PC-3 (cell line): ENCODE data around the gene PRSS50. TPM values are rescaled to one million over a fixed set of nuclear protein-coding genes. Genes with fewer than 3 reads are reported as not detected.
A peak's percentile ranks its signal among the peaks of the same experiment; 100 is the strongest.

Source experiments
- ATAC-seq: fragments of 200-7000 bp; cut with Tn5 transposase; 2 replicates; pipeline ENCODE4 v1.9.1; 2020; ENCODE audit warnings: mild to moderate bottlenecking, moderate library complexity
- BruUV-seq: library from RNA; stranded (reverse); fragments of 400-500 nt; replicated peaks from 2 replicates; lab custom pipeline; 2021; lab: Mats Ljungman, UMichigan
- CTCF ChIA-PET: fragments of 300-600 bp; sonication (Branson Sonifier 250); formaldehyde crosslinking; loops from one replicate; lab custom pipeline; 2022; ENCODE audit warnings: antibody characterized with exemption; lab: Charles Lee
- POLR2A ChIA-PET: fragments of 300-600 bp; sonication (Branson Sonifier 250); formaldehyde crosslinking; loops from one replicate; lab custom pipeline; 2022; ENCODE audit warnings: antibody characterized with exemption; ENCODE audit not compliant: unreplicated experiment; lab: Charles Lee
- DNase-seq: peaks from one replicate; pipeline ENCODE4 v3.0.0-alpha.2; 2015
- H2AFZ ChIP-seq: fragments of 300-600 bp; sonication (generic); 2 replicates; pipeline ENCODE4 v1.6.0; 2016; ENCODE audit warnings: antibody characterized with exemption, low read length
- H3F3A ChIP-seq: fragments of 300-600 bp; sonication (generic); one replicate; pipeline ENCODE4 v1.6.0; 2017; ENCODE audit warnings: antibody characterized with exemption, low read length, control low read depth, mild to moderate bottlenecking; ENCODE audit not compliant: unreplicated experiment
- H3K27ac ChIP-seq: fragments of 300-600 bp; sonication (generic); 2 replicates; pipeline ENCODE4 v1.5.1; 2016; ENCODE audit warnings: mild to moderate bottlenecking, low read length
- H3K27me3 ChIP-seq: fragments of 300-600 bp; sonication (generic); 2 replicates; pipeline ENCODE4 v1.6.1; 2016; ENCODE audit warnings: low read length, mixed read lengths
- H3K36me3 ChIP-seq: fragments of 300-600 bp; sonication (generic); 2 replicates; pipeline ENCODE4 v1.6.1; 2016; ENCODE audit warnings: low read depth, mixed run types, low read length, mixed read lengths
- H3K4me1 ChIP-seq: fragments of 300-600 bp; sonication (generic); 2 replicates; pipeline ENCODE4 v1.5.1; 2016; ENCODE audit warnings: low read length; ENCODE audit not compliant: insufficient read depth
- H3K4me2 ChIP-seq: fragments of 300-600 bp; sonication (generic); 2 replicates; pipeline ENCODE4 v1.6.0; 2016; ENCODE audit warnings: low read length
- H3K4me3 ChIP-seq: fragments of 300-600 bp; sonication (generic); 2 replicates; pipeline ENCODE4 v1.5.1; 2016; ENCODE audit warnings: mild to moderate bottlenecking, low read length, mixed read lengths
- H3K79me2 ChIP-seq: fragments of 300-600 bp; sonication (generic); 2 replicates; pipeline ENCODE4 v1.6.1; 2017; ENCODE audit warnings: low read length, mixed read lengths
- H3K9ac ChIP-seq: fragments of 300-600 bp; sonication (generic); 2 replicates; pipeline ENCODE4 v1.6.0; 2016; ENCODE audit warnings: mild to moderate bottlenecking, low read length
- H3K9me2 ChIP-seq: fragments of 300-600 bp; sonication (generic); replicated peaks from 2 replicates; pipeline ENCODE4 v1.6.1; 2016; ENCODE audit warnings: mixed run types, low read length, mixed read lengths
- H3K9me3 ChIP-seq: fragments of 300-600 bp; sonication (generic); 2 replicates; pipeline ENCODE4 v1.6.1; 2016; ENCODE audit warnings: low read length, mixed read lengths
- H4K20me1 ChIP-seq: fragments of 300-600 bp; sonication (generic); 2 replicates; pipeline ENCODE4 v1.6.1; 2016; ENCODE audit warnings: low read length, mixed read lengths
- EZH2 ChIP-seq: fragments of 300-600 bp; sonication (generic); IDR thresholded peaks from one replicate; pipeline ENCODE4 v1.6.1; 2017; ENCODE audit warnings: antibody characterized with exemption, mild to moderate bottlenecking, low read length; ENCODE audit not compliant: unreplicated experiment
- EZH2phosphoT487 ChIP-seq: fragments of 300-600 bp; sonication (generic); IDR thresholded peaks from 2 replicates; pipeline ENCODE4 v1.6.1; 2018; ENCODE audit warnings: mild to moderate bottlenecking, antibody characterized with exemption, low read length, borderline replicate concordance
- intact Hi-C: fragments of 100-400 bp; cut with micrococcal nuclease; formaldehyde crosslinking; loops from 2 replicates; pipeline ENCODE4 v1.9.0; 2023
- total RNA-seq: library from RNA; depleted of rRNA; stranded (reverse); fragments of >200 nt; gene quantifications from 2 replicates; pipeline ENCODE4 v1.2.3, GENCODE V29; 2014
- TF ChIP-seq, protein P1 (sequence below): fragments of 300-600 bp; sonication (generic); conservative IDR thresholded peaks from 2 replicates; pipeline ENCODE4 v1.5.1; 2017; ENCODE audit warnings: antibody characterized with exemption, low read depth, mild to moderate bottlenecking, low read length

The PRSS50 gene
- total RNA-seq, 1 experiment from 2014 or later, result not detected

DNA sequence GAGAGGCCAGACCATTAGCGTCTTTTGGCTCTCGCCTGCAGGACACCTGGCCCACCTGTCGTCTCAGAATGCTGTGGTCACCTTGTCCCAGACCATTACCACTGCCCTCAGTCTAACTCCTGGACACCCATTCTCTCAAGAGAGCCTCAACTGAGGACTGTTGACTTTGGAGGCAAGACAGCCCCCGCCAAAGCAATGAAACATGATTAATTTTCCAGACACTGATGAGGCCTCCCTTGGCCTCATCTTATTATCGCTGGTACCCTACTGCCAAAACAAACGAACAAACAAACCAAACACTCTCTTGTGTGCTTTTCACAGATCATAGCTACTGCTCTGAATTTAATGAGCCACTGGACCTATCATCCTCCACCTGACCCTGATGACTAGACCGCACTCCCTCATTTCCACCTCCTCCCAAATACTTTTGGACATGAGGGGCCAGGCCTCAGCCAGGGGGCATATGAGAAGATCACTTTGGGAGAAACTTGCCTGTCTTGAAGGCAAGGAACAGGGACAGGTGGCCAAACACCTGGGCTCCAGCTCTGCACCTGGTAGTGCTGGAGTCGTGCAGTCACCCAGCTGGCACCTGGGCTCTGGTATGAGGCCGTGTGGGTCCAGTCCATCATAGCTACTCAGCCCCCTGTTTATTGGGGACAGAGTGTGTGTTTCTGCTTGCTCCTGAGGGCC, 51.8 kb downstream of the PRSS50 start:
- Histone ChIP-seq H3K79me2 (no peaks in the 10 kb centered on the region), H3K27ac (no peak overlapping the region), H3K4me3 (no peak overlapping the region), H3K27me3 (no peaks in the 10 kb centered on the region), H4K20me1 (no peaks in the 10 kb centered on the region), H2AFZ (no peak overlapping the region), H3K4me1 (peaks cover 4% of the 10 kb centered on the region), H3K36me3 (no peaks in the 10 kb centered on the region), H3K9me2 (no peaks in the 10 kb centered on the region), H3F3A (no peaks in the 10 kb centered on the region), H3K4me2 (no peak overlapping the region), H3K9me3 (no peaks in the 10 kb centered on the region), H3K9ac (no peak overlapping the region)
- CTCF ChIA-PET, result no interaction called here
- intact Hi-C loops, result no loop called here
- DNase-seq (no peak), ATAC-seq (peak; percentile 5; the same call in 1 of the 2 replicates)
- TF ChIP-seq, protein P1, sequence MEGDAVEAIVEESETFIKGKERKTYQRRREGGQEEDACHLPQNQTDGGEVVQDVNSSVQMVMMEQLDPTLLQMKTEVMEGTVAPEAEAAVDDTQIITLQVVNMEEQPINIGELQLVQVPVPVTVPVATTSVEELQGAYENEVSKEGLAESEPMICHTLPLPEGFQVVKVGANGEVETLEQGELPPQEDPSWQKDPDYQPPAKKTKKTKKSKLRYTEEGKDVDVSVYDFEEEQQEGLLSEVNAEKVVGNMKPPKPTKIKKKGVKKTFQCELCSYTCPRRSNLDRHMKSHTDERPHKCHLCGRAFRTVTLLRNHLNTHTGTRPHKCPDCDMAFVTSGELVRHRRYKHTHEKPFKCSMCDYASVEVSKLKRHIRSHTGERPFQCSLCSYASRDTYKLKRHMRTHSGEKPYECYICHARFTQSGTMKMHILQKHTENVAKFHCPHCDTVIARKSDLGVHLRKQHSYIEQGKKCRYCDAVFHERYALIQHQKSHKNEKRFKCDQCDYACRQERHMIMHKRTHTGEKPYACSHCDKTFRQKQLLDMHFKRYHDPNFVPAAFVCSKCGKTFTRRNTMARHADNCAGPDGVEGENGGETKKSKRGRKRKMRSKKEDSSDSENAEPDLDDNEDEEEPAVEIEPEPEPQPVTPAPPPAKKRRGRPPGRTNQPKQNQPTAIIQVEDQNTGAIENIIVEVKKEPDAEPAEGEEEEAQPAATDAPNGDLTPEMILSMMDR, result no peak
- TF ChIP-seq EZH2, result no peak
- TF ChIP-seq EZH2phosphoT487, result no peak
- BruUV-seq, result no TSS peak
- POLR2A ChIA-PET, result no interaction called here

DNA sequence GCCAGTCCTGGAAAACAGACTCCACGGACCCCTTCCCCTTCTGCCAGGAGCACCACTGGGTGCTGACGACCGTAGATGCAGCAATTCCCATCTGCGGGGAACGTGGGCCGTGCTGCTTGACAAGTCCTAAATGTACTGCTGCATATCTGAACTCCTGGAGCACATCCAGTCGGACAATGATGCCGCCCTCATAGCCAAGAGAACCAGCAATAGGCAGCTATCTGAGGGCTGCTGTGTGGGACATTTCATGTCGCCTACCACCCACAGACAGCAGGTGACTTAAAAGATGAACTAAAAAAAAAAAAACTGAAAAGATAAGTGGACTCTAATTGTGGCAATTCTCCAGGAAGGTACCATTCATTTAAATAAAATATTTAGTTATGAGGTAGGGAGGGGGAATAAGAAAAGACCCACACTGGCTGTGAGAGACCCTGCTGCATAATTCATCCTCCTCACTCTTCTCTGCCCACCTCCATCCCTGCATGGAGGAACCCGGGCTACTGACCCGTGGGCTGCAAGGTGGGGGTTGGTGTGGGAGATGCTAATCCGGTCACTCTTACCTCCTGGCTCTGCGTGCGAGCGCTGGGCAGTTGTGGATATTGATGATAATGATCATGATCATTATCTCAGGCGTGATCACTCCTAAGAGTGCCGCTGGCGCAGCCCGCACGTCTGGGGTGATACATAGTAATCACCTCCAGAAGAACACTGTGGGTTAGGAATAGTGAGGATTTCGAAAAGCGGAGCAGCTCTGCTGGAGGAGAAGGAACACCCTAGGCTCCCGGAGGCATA, 52.5 kb downstream of the PRSS50 start:
- intact Hi-C loops, result no loop called here
- ATAC-seq, result no peak
- Histone ChIP-seq H3K4me2 (no peak overlapping the region), H3K36me3 (no peaks in the 10 kb centered on the region), H3K9ac (no peak overlapping the region), H2AFZ (no peak overlapping the region), H3K27me3 (no peaks in the 10 kb centered on the region), H3K4me1 (peaks cover 9% of the 10 kb centered on the region), H3K4me3 (no peak overlapping the region), H3K27ac (no peak overlapping the region), H3K9me3 (no peaks in the 10 kb centered on the region), H3F3A (no peaks in the 10 kb centered on the region), H3K9me2 (no peaks in the 10 kb centered on the region), H4K20me1 (no peaks in the 10 kb centered on the region), H3K79me2 (no peaks in the 10 kb centered on the region)
- DNase-seq, result no peak
- BruUV-seq, result no TSS peak
- no peak for TF ChIP-seq EZH2phosphoT487
- no peak for TF ChIP-seq EZH2
- TF ChIP-seq, protein P1, result no peak
- ChIA-PET CTCF (no interaction called here), POLR2A (no interaction called here)
